ENCODE results near the gene ANO9. TPM values are rescaled to one million over a fixed set of nuclear protein-coding genes. Genes with fewer than 3 reads are reported as not detected.

The ANO9 gene
- total RNA-seq, 4 donors from 2014 or later, result 0.79 to 3.6 (median 3.1) TPM

DNA sequence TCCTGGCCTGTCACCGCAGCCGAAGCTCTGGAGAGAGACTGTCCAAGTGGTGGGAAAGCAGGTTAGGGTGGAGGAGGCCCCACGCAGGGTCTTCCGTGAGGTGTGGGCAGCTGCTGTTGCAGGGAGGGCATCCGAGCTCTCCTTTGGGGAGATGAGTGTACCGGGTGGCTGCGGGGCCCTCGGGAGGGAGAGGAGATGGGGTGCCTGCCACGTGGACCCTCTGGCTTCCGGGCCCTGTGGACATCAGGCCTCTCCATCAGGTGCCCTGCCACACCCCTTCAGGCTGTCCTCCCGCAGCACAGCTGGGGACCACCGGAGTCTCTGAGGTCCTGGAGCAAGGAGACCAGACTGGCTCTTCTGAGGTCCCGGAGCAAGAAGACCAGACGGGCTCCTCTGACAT is 9.9 kb upstream of the ANO9 start:
- TF ChIP-seq, protein P1, sequence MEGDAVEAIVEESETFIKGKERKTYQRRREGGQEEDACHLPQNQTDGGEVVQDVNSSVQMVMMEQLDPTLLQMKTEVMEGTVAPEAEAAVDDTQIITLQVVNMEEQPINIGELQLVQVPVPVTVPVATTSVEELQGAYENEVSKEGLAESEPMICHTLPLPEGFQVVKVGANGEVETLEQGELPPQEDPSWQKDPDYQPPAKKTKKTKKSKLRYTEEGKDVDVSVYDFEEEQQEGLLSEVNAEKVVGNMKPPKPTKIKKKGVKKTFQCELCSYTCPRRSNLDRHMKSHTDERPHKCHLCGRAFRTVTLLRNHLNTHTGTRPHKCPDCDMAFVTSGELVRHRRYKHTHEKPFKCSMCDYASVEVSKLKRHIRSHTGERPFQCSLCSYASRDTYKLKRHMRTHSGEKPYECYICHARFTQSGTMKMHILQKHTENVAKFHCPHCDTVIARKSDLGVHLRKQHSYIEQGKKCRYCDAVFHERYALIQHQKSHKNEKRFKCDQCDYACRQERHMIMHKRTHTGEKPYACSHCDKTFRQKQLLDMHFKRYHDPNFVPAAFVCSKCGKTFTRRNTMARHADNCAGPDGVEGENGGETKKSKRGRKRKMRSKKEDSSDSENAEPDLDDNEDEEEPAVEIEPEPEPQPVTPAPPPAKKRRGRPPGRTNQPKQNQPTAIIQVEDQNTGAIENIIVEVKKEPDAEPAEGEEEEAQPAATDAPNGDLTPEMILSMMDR (IDR thresholded peaks at IDR 0.05), result no peak
- DNase-seq (ENCODE audit: low spot score), result no peak
- ATAC-seq (ENCODE audit: low FRiP score), result no peak

DNA sequence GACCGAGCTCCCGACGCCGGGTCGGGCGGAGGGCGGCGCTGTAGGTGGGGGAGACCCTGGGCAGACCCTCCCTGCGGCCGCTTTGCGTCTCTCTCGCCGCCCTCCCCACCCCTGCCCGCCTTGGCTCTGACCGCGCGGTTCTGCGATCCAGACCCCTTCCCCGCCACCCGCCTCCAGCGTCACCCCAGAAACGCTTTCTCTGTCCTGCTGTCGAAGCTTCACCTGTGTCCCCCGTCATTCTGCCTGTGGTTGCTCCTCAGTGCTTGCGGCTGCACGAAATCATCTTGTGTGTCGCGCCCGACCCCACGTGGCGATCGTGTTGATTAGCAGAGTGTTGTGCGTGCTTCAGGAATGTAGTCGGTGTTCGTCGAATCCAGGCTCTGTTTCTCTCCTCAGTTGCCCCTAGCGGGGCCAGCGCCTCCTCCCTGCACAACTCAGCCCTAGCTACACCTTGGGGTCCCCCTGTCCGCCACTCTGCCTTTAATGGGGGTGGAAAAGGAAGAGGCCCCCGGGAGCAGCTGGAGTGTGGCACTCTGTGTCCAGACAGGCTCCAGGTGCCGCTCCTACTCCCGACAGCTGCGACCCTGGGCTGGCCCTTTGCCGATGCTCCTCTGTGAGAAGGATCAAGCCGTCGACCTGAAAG is 9.1 kb upstream of the ANO9 start:
- TF ChIP-seq, protein P1 (IDR thresholded peaks at IDR 0.05), result no peak
- ATAC-seq (ENCODE audit: low FRiP score), result peak; percentile 12
- DNase-seq (ENCODE audit: low spot score), result no peak

DNA sequence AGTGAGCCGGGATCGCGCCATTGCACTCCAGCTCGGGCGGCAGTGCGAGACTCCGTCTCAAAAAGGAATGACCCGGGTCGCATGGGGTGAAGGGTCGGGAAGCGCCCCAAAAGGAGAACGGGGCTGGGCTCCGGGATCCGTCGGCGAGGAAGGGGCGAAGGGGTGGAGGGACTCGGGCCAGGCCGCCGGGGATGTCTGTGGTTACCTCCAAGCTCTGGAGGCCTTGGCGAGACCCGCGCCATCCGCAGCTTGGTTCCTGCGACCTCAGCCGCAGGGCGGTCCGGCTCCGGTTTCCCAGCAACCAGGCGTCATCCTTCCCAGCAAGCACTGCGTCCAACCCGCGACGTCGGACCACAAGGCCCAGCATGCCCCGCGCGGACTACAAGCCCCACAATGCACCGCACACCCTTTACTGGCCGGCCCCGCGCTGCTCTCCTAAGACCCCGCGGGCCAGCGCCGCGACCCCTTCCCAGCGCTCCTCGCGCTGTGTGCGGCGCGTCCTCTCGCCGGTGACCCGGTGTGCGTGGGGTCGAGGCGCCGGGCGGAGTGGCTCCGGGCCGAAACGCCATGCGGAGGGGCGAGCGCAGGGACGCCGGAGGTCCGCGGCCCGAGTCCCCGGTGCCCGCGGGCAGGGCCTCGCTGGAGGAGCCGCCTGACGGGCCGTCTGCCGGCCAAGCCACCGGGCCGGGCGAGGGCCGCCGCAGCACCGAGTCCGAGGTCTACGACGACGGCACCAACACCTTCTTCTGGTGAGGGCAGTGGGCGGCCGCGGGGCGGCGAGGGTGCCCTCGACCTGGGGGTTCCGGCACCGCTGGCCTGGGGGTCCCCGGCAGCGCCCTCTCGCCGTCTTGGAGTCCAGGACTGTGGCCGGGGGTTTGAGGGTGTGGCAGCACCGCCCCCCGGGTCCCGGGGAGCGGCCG is 8.3 kb upstream of the ANO9 start, which contains the start of gene PTDSS2:
PTDSS2 (plus strand) TSS at position 391 of the 920 bp plus-strand sequence; CDS start at position 568, 177 bp downstream.
- peak; percentile 88 for ATAC-seq (ENCODE audit: low FRiP score)
- DNase-seq (ENCODE audit: low spot score), result peak; percentile 92
- TF ChIP-seq, protein P1 (IDR thresholded peaks at IDR 0.05), result no peak

DNA sequence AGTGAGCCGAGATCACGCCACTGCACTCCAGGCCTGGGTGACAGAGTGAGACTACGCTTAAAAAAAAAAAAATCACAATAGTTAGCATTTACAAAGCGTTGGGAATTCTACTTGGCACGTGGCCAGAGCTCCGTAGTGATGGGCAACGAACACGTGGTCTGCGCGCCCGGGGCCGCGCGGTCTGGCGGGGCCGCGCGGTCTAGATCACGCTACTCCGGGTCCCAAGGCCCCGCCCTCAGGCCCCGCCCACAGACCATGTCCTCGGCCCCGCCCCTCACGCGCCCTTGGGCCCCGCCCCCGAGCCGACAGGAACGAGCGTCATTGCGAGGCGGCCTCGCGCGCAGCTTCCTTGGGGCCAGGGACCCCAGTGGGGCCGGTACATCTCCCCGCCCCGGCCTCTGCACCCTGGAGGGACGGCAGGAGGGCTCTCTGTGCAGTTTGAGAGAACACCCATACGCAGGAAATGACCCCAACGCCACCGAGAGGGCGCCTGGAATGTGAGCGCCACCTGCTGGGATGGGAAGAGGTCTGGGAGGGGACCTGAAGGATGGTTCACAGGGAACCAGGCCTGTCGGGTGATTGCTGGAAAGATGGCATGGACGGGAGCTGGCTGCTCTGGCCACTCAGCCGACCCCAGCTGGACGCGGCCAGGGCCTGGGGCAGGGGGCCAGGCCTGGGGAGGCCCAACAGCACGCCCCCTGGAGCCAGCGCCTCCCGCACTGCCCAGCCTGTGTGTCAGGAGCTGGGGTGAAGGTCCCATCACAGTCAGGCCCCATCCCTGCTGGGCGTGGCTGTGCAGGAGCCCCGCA is 6.3 kb upstream of the ANO9 start:
- ATAC-seq (ENCODE audit: low FRiP score), result peak; percentile 86
- TF ChIP-seq, protein P1 (IDR thresholded peaks at IDR 0.05), result peak in 2 of 3 donors; percentile 49 to 58
- peak; percentile 98 for DNase-seq (ENCODE audit: low spot score)

DNA sequence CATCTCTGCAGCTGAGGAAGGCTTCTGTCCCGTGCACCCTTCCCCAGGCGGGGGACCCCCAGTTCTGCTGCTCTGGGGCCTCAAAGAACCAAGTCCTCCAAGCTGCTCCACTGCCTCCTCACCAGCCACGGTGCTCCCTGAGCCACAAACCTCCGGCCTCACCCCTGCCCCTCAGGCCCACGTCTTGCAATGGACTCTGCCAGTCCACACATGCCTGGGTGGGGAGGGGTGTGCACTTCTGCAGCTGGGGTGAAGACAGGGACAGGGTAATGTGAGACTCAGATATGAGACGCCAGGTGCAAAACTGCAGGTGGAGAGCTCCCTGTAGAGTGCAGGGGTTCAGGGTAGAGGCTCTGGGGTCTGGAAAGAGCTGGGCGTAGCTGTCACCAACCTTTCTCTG is 5.1 kb upstream of the ANO9 start:
- DNase-seq (ENCODE audit: low spot score), result no peak
- ATAC-seq (ENCODE audit: low FRiP score), result no peak
- TF ChIP-seq, protein P1 (IDR thresholded peaks at IDR 0.05), result no peak

DNA sequence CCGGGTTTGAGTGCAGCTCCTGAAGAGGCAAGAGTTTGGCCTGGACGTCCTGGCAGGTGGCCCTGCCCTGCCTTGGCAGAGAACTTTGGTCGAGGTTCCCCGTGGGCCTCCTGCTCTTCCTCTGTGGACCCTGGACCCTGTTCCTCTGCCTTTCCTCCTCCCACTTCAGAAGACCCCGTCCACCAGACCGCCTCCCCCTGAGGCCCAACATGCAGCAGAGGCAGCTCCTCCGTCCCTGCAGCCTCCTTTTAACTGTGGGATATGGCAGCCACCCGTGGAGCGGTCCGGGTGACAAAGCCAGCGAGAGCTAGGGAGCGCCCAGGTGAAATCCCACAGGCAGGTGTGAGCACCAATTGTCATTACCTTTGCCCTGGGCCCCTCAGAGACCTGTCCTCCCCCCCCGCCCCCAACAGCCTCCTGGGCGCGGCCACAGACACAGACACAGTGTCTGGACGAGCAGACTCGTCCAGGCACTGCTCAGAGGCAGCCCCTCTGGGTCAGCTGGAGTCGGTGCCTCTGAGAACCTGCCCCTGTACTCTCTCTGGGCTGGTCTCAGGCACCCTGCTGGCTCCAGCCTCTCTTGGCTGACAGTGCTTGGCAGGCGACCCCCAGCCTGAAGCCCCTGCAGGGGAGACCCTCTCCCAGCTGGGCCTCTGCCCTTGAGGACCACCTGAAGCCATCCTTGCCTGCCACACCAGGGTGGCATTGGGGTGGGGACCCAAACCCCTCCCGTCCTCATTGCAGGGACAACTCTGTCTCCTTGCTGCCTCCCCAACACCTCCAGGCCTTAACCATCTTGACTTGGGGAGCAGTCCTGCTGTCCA is 4.2 kb upstream of the ANO9 start:
- TF ChIP-seq, protein P1 (IDR thresholded peaks at IDR 0.05), result no peak
- DNase-seq (ENCODE audit: low spot score) (no peak), ATAC-seq (ENCODE audit: low FRiP score) (no peak)
